A172 (cell line): Measurements from ENCODE around the gene SMYD2. TPM values are rescaled to one million over a fixed set of nuclear protein-coding genes. Genes with fewer than 3 reads are reported as not detected.
A peak's percentile ranks its signal among the peaks of the same experiment; 100 is the strongest.

Source experiments
- DNase-seq: peaks from one replicate; pipeline ENCODE4 v3.0.0-alpha.2; 2015; ENCODE audit warnings: low spot score
- total RNA-seq: library from RNA; depleted of rRNA; stranded (reverse); fragments of >200 nt; shearing (Covaris generic); gene quantifications from 2 replicates; pipeline ENCODE4 v1.2.3, GENCODE V29; 2014; rRNA removed

SMYD2 gene
- 77.2 and 81.1 TPM in 2 replicates for total RNA-seq

DNA sequence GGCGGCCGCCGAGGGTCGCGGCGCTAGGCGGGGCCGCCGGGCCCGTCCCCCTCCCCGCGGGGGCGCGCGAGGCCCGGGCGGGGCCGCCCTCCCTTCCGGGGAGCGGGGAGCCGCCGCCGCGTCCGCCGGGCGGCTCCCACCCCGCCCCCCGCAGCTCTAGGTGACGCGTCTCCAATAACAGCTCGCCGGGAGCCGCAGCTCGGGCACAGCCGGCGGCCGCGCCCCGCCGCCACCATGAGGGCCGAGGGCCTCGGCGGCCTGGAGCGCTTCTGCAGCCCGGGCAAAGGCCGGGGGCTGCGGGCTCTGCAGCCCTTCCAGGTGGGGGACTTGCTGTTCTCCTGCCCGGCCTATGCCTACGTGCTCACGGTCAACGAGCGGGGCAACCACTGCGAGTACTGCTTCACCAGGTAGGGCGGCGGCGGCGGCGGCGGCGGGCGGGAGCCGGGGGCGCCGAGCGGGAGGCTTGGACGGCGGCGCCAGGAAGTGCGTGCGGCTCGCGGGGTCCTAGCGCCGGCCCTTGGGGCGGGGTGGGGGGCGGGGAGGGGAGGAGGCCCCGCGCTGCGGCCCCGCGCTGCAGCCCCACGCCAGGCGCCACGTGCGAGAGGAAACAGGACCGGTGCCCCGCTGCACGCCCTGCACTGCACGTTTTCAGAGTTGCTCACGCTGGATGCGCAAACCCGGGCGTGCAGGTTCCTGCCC, at the start of gene SMYD2:
TSS of gene SMYD2 (plus strand) at position 139 of the 699 bp plus-strand sequence. CDS start at position 235, 96 bp downstream.
- DNase-seq, result peak; percentile 53

GRCh38 chr1:214233856-214234634, 46.9 kb upstream of the SMYD2 start:
- DNase-seq, result no peak

- no peak for DNase-seq
Observed at GRCh38 chr1:214234635-214235025, 46.3 kb upstream of the SMYD2 start.

DNA sequence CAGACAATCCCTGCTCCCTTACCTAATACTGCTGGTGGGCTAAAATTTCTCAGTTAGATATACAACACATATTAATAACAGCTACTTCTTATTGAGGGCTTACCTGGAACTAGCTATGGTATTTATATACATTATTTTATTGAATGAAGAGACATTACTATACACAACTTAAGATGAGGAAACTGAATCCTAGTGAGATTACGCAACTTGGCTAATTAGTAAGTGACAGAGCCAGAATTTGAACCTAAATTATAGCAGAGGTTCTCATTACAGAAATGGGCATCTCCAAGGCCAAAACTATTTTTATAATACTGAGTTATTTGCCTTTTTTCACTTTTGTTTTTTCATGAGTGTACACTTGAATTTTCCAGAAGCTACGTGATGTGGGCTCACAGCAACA, 44.5 kb upstream of the SMYD2 start:
- no peak for DNase-seq

DNA sequence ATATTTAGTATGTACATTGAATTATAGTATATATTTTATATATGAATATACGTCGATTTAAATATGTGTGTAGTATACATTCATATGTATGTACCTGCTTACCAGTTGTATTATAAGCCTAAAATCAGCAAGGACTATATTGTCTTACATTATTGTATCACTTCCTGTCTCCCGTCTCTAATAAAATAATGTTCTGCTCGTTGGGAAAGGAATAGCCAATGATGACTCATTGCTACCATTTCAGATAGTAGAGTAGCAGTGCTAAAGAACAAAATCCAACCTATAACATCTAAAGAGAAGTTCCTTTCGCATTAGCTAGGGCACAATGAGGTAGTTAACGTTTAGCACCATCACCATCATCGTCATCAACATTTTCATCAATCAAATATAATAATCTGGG, 39.9 kb upstream of the SMYD2 start:
- DNase-seq, result peak; percentile 18

- DNase-seq, result no peak
Observed at GRCh38 chr1:214244252-214244651, 36.7 kb upstream of the SMYD2 start.

GRCh38 chr1:214244841-214245240, 36.1 kb upstream of the SMYD2 start:
- DNase-seq, result no peak

DNA sequence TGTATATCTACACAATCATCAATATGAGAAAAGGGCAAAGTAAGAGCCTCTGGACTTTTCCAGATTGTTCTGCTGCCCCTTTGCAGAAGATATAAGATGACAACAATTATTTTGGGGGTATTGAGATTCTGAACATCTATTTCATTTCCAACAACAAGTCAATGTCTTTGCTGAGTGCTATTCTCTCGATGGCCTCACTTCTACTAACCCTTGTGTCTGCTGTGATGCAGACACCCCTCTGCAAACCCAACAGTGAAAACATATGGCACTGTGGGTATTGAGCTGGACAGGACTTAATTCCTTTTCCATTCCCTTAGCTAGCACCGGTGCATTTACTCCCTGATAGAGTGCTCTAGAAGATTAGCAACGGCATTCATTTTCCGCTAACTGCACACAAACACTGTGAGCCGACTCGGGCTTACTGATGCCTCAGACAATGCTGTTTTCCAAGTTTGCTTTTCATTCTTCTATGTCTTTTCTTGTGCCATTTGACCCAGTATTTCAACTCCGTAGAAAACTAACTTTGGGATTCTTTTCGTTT, 33.4 kb upstream of the SMYD2 start:
- no peak for DNase-seq

DNA sequence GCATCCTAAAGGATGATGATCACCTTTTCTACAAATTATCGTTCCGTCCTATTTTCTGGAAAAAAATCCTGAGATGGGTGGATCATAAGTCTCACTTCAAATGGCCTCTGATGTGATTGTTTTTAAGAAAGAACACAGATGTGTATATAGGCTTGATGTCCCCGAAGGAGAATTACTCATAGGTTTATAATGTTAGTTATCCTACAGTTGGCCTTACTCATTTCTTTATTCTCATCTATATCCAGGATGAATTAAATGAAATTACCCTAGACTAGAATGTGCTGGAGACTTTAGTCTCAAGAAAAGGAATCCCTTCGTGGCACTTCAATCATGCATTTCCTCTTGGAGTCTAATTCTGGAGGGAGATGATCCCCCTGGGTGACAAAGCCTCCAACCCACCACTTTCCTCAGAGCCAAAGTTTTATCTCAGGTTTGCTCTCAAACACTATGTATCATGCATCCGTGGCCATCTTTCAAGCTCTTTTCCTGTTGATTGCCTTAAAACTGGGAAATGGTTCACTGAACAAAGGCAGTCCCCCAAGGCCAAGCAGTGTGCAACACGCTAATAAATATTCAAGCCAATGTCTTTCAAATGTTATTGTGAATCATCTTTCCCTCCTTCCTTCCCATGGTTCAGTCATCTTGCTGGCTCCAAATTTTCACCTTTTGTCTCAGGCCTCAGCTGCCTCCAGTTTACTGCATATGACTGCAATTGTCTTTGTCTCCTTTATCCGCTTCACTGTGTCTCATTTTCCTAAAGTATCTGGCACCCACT, 32.5 kb upstream of the SMYD2 start:
- DNase-seq, result no peak

GRCh38 chr1:214249651-214250050, 31.3 kb upstream of the SMYD2 start:
- DNase-seq, result no peak

DNA sequence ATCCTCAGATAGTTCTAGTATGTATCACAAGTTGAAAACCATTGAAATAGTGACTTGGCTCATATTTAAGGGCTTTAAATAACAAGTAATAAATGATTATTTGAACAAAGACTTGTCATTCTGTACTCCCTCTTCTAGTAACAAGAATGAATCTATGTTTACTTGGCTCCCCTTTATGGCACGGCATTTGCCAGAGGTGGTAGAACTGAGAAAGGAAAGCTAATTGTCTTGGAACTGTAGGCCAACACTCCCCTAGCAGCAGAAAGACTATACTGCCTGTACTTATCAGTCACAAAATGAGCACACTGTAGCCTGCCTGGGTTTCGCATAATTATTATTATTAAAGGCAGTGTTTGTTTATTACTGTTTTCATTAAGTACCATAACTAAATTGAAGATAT, 29.6 kb upstream of the SMYD2 start:
- DNase-seq, result no peak

- DNase-seq, result no peak
Observed at GRCh38 chr1:214255509-214255908, 25.4 kb upstream of the SMYD2 start.

DNA sequence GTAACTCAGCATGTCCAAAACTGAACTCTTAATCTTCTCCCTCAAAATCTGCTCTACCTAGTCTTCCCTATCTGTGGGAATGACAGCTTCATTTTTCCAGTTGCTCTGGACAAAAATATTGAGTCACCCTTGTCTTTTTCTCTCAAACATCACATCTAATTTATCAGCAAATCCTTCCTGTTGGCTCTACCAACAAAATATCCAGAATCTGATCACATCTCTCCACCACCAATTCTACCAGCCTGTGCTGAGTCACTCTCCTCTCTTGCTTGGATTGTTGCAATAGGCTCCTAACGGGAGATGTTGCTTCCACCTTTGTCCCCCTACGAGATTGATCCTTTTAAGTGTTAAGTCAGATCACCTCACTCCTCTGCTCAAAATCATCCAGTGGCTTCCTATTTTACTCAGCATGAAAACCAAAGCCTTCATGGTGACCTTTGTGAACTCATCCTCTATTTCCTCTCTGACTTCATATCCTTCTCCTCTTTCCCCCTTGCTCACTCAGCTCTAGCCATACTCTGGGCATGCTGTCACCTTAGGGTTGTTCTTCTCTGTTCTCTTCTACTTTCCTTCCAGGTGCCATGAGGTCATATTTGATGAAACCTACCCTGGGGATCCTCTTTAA, 21.5 kb upstream of the SMYD2 start:
- peak; percentile 19 for DNase-seq

- DNase-seq, result no peak
Observed at GRCh38 chr1:214260561-214261205, 20.3 kb upstream of the SMYD2 start.

- peak; percentile 82 for DNase-seq
Observed at GRCh38 chr1:214261206-214262123, 19.5 kb upstream of the SMYD2 start.

- no peak for DNase-seq
Observed at GRCh38 chr1:214264196-214264595, 16.8 kb upstream of the SMYD2 start.

DNA sequence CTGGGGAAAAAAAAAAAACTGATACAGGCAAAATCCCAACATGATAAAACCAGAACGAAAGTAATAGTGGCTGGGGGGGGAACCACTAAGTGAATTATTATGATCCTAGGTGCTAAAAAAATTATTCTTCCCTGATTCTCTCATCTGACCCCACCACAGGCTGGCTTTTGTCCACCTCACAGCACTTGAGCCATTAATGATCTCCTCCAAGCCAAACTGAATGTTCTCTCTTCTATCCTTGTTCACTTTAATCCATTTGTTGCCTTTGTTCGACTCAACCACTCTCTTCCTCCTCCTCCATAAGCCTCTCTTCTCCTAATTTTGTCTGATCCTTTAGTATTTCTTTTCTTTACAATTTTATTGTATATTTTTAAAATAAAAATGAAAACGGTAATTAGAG, 16.0 kb upstream of the SMYD2 start:
- no peak for DNase-seq

- no peak for DNase-seq
Observed at GRCh38 chr1:214270097-214270650, 10.8 kb upstream of the SMYD2 start.

DNA sequence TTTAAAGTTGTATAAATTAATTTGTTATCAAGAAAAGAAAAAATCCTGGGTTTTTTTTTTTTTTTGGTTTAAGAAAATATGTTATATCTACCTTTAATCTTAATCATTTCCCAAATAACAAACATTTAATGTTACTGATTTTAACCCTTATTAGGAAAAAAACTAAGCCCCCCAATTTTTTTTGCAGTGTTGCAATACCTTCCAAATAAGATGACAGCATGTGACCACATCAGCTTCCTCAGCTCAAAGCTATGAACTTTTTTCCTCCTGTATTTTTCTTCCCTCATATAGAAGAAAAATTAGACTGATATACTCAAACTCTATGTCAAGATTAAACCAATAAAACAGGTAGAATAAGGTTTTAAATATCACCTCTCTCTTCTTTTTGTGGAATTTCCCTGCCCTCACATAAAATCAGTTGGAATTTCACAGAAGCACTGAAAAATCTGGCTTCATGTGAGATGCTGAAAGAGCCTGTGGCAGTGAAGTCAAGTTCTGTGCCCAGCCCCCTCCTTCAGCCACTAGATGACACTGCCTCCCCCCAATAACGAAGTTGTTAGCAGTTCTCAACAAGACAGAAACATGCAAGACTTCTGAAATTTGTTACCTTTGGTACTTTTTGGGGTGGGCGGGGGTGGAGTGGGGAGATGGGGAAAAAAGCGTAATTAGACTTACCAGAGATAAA, 9.6 kb upstream of the SMYD2 start:
- no peak for DNase-seq
